Measurements from ENCODE around the gene R3HDM1.

R3HDM1 gene

DNA sequence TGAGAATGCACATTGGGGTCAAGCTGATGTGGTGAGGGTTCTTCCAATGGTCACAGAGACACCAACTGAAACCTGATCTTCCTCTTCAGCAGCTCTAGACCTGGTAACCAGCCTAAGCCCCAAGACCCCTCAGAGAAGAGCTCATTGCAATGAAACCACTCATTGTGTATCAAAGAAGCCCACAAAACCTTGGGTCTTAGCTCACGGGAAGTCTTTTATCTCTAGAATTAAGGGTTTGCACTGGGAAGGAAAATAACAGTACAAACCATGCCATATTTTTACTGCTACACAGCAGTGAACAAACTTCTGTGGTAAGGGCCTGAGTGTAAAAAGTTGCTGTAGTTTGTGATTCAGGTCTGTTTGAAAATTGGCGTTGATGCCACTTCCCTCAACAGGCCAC is 201.8 kb downstream of the R3HDM1 start:
- TF ChIP-seq, protein P1, sequence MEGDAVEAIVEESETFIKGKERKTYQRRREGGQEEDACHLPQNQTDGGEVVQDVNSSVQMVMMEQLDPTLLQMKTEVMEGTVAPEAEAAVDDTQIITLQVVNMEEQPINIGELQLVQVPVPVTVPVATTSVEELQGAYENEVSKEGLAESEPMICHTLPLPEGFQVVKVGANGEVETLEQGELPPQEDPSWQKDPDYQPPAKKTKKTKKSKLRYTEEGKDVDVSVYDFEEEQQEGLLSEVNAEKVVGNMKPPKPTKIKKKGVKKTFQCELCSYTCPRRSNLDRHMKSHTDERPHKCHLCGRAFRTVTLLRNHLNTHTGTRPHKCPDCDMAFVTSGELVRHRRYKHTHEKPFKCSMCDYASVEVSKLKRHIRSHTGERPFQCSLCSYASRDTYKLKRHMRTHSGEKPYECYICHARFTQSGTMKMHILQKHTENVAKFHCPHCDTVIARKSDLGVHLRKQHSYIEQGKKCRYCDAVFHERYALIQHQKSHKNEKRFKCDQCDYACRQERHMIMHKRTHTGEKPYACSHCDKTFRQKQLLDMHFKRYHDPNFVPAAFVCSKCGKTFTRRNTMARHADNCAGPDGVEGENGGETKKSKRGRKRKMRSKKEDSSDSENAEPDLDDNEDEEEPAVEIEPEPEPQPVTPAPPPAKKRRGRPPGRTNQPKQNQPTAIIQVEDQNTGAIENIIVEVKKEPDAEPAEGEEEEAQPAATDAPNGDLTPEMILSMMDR (IDR thresholded peaks at IDR 0.05; ENCODE audit: insufficient read depth, low read length, poor library complexity, severe bottlenecking), result no peak
- no peak for DNase-seq (ENCODE audit: extremely low read depth, insufficient read length)
- H3K36me3 ChIP-seq (ENCODE audit: control insufficient read depth, insufficient read depth, low read length), result no peaks in the 10 kb centered on the region; the same call in 1 of the 2 replicates
- H3K27me3 ChIP-seq (replicated peaks; ENCODE audit: control insufficient read depth, insufficient read depth, low read length), result no peaks in the 10 kb centered on the region
- no peak overlapping the region for H3K4me3 ChIP-seq (replicated peaks; ENCODE audit: low read depth, low read length)

DNA sequence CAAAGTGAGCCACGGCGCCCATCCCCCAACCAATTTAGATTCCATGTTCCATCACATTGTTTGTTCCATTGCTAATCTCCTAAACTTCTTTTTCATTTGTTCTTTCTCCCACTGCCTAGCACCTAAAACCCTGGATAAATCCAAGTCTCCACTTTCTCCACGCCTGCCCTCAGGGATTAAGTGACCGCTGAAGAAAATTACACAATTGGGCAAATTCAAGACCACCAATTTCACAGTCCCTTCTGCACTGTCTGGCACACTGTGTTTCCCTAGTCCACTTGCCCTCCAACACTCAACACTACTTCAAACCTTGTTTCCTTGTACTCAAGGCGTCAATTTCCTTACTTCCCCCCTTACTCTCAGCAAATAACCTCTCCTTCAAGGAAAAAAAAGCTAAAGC is 205.3 kb downstream of the R3HDM1 start:
- TF ChIP-seq, protein P1 (IDR thresholded peaks at IDR 0.05; ENCODE audit: insufficient read depth, low read length, poor library complexity, severe bottlenecking), result no peak

DNA sequence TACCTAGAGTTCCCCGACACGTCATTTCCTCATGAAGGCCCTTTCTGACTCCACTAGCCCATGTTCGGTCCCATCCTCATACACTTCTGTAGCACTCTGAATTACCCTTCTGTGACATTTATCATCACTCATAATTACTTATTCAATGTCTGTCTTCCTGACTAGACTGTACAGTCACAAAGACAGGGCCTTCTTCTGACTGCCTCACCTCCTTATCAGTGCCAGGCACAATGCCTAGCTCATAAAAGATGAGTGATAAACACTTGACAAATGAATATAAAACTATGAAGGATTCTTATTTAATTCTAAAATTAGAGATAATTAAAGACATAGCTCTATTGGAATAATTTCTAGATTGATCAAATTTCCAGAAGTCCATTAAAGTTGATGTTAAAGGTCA is 208.9 kb downstream of the R3HDM1 start:
- TF ChIP-seq, protein P1 (IDR thresholded peaks at IDR 0.05; ENCODE audit: insufficient read depth, low read length, poor library complexity, severe bottlenecking), result no peak
- H3K36me3 ChIP-seq (ENCODE audit: control insufficient read depth, insufficient read depth, low read length), result no peaks in the 10 kb centered on the region
- no peak overlapping the region for H3K4me3 ChIP-seq (replicated peaks; ENCODE audit: low read depth, low read length)
- DNase-seq (ENCODE audit: extremely low read depth, insufficient read length), result no peak
- H3K27me3 ChIP-seq (replicated peaks; ENCODE audit: control insufficient read depth, insufficient read depth, low read length), result no peaks in the 10 kb centered on the region

More for the DNA sequence above, 205.3 kb downstream of the R3HDM1 start:
- H3K36me3 ChIP-seq (ENCODE audit: control insufficient read depth, insufficient read depth, low read length), result no peaks in the 10 kb centered on the region; the same call in 1 of the 2 replicates
- H3K27me3 ChIP-seq (replicated peaks; ENCODE audit: control insufficient read depth, insufficient read depth, low read length), result no peaks in the 10 kb centered on the region
- no peak for DNase-seq (ENCODE audit: extremely low read depth, insufficient read length)
- H3K4me3 ChIP-seq (replicated peaks; ENCODE audit: low read depth, low read length), result no peak overlapping the region

DNA sequence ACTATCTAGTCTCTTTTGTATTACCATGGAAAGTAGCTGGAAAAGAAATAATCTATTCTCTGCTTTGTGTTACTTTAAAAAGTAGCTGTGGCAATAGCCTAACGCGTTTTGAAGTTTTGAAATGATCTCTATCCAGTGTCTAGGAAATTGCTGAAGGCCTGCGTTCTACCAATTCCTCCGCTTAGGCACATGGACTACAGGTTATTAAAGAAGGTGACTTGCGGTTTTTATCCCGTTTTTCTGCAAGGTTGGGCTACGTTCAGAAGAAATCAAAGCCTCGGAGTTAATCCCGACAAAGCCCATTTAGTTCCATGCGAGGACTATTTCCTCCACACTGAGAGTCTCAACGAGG is 209.7 kb downstream of the R3HDM1 start:
- no peak overlapping the region for H3K4me3 ChIP-seq (replicated peaks; ENCODE audit: low read depth, low read length)
- no peaks in the 10 kb centered on the region for H3K36me3 ChIP-seq (ENCODE audit: control insufficient read depth, insufficient read depth, low read length)
- TF ChIP-seq, protein P1 (IDR thresholded peaks at IDR 0.05; ENCODE audit: insufficient read depth, low read length, poor library complexity, severe bottlenecking), result no peak
- H3K27me3 ChIP-seq (replicated peaks; ENCODE audit: control insufficient read depth, insufficient read depth, low read length), result no peaks in the 10 kb centered on the region
- no peak for DNase-seq (ENCODE audit: extremely low read depth, insufficient read length)

DNA sequence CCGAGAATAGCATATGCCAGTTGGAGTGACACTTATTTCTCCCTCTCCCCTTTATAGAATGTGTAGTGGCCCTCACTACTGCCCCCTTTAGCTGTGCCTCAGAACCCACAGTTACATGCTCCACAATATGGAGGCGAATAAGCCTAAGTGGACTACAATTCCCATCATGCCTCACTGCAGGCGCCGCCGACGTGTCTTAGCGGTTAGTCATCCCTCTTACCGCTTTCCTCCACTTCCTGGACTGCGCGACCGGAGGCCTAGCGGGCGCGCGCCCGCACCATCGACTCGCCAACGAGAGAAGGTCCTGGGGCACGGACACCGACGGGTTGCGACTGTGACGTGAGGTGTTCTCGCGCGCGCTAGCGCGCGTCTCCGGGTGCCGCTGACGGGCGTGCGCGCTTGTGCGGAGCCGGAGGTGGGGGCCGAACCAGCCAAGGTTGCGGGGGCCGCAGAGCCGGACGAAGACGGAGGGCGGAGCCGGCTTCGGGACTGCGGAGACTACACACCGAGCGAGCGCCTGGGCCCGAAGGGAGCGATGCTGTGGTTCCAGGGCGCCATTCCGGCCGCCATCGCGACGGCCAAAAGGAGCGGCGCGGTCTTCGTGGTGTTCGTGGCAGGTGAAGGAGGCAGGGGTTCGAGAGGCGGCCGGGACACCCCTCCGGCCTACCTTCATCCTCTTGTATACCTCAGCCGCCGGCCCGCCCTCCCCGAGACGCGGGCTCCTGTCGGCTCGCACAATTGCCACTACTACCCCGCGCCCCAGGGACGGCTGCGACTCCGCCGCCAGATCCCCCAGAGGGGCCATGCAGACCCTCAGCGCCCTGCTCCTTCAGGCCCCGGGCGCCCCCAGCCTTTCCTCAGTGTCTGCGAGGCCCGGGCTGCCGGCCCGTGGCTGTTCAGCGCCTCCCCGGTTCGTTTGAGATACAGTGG is 210.4 kb downstream of the R3HDM1 start, which contains the start of gene UBXN4:
UBXN4 (plus strand) TSS at position 461 of the 930 bp plus-strand sequence; CDS start at position 536, 75 bp downstream.
- TF ChIP-seq, protein P1 (IDR thresholded peaks at IDR 0.05; ENCODE audit: insufficient read depth, low read length, poor library complexity, severe bottlenecking), result peak; percentile 65
- Histone ChIP-seq H3K36me3 (ENCODE audit: control insufficient read depth, insufficient read depth, low read length) (no peaks in the 10 kb centered on the region), H3K4me3 (replicated peaks; ENCODE audit: low read depth, low read length) (peak within 1 kb of the TSS; percentile 91), H3K27me3 (replicated peaks; ENCODE audit: control insufficient read depth, insufficient read depth, low read length) (no peaks in the 10 kb centered on the region)
- DNase-seq (ENCODE audit: extremely low read depth, insufficient read length), result peak; percentile 100
